GM12878 (cell line): ENCODE results near the gene BTG2. TPM values are rescaled to one million over a fixed set of nuclear protein-coding genes. Genes with fewer than 3 reads are reported as not detected.
A peak's percentile ranks its signal among the peaks of the same experiment; 100 is the strongest.

Source experiments
- CBFB ChIP-seq: IDR thresholded peaks from 2 replicates; pipeline ENCODE4 v1.6.1; 2016; ENCODE audit warnings: antibody characterized with exemption, low read depth
- EED ChIP-seq: sonication (generic); IDR thresholded peaks from 2 replicates; pipeline ENCODE4 v1.6.1; 2016; ENCODE audit warnings: antibody characterized with exemption, low read depth
- EP300 ChIP-seq, 2 experiments: fragments of 150-350 bp in 1 of 2; IDR thresholded peaks; 2 replicates each; pipeline ENCODE4 v1.6.1; 2011 to 2012; ENCODE audit warnings: low read depth in 2 of 2, low read length in 2 of 2, borderline replicate concordance in 1 of 2, improper control_type of control experiment in 1 of 2, inconsistent platforms in 1 of 2; ENCODE audit not compliant: control insufficient read depth in 1 of 2
- GATAD2B ChIP-seq: fragments of 450-650 bp; conservative IDR thresholded peaks from 2 replicates; pipeline ENCODE4 v1.6.1; 2017; ENCODE audit warnings: low read depth, mild to moderate bottlenecking, moderate library complexity
- IKZF1 ChIP-seq: fragments of 450-650 bp; conservative IDR thresholded peaks from 2 replicates; pipeline ENCODE4 v1.6.1; 2017; ENCODE audit warnings: antibody characterized with exemption, mild to moderate bottlenecking
- IRF4 ChIP-seq: IDR thresholded peaks from 2 replicates; pipeline ENCODE4 v1.6.1; 2011; ENCODE audit warnings: low read depth, low read length
- NFIC ChIP-seq: IDR thresholded peaks from 2 replicates; pipeline ENCODE4 v1.6.1; 2012; ENCODE audit warnings: low read depth, mild to moderate bottlenecking, inconsistent platforms, low read length, moderate library complexity
- NR2C1 ChIP-seq: fragments of 450-650 bp; IDR thresholded peaks from 2 replicates; pipeline ENCODE4 v1.6.1; 2017; ENCODE audit warnings: antibody characterized with exemption, mild to moderate bottlenecking, moderate library complexity
- NR2F1 ChIP-seq: fragments of 450-650 bp; conservative IDR thresholded peaks from 2 replicates; pipeline ENCODE4 v1.6.1; 2017; ENCODE audit warnings: mild to moderate bottlenecking
- NRF1 ChIP-seq: conservative IDR thresholded peaks from 2 replicates; pipeline ENCODE4 v1.6.1; 2011; ENCODE audit warnings: mild to moderate bottlenecking, low read depth, low read length, improper control_type of control experiment
- SMAD1 ChIP-seq: fragments of 450-650 bp; IDR thresholded peaks from 2 replicates; pipeline ENCODE4 v1.6.1; 2018; ENCODE audit warnings: mild to moderate bottlenecking, low read depth; ENCODE audit not compliant: partially characterized antibody
- SREBF2 ChIP-seq: IDR thresholded peaks from 2 replicates; pipeline ENCODE4 v1.6.1; 2012; ENCODE audit warnings: mild to moderate bottlenecking, low read length
- SUZ12 ChIP-seq: fragments of 200-600 bp; sonication (generic); IDR thresholded peaks from one replicate; pipeline ENCODE4 v1.6.1; 2018; ENCODE audit warnings: antibody characterized with exemption, mild to moderate bottlenecking; ENCODE audit not compliant: unreplicated experiment
- ZZZ3 ChIP-seq: IDR thresholded peaks from 2 replicates; pipeline ENCODE4 v1.6.1; 2011; ENCODE audit warnings: low read depth; ENCODE audit not compliant: control insufficient read depth, insufficient read length
- polyA plus RNA-seq, 11 experiments: library from polyadenylated mRNA; depleted of rRNA in 4 of 11; unstranded in 6 of 11; stranded (reverse) in 5 of 11; fragments of >200 nt; fragmentation: Nextera tagmentation in 4 of 11; fragmentation: Illumina TruSeq in 1 of 11; extraction: Ambion mirVana in 4 of 11; extraction: Trizol in 1 of 11; gene quantifications; 1 replicate in 1 of 11; 2 replicates in 10 of 11; pipeline versions ENCODE4 v1.2.1 to v1.2.3, GENCODE V29; 2011 to 2016; ENCODE audit warnings: inconsistent platforms in 2 of 11, missing spikeins in 2 of 11, low read depth in 1 of 11
- total RNA-seq, 4 experiments: library from RNA; depleted of rRNA in 3 of 4; stranded (reverse); fragments of >200 nt in 3 of 4; fragmentation: Illumina TruSeq in 1 of 4; extraction: Trizol in 1 of 4; gene quantifications; 2 replicates each; pipeline versions ENCODE4 v1.2.1 to v1.2.3, GENCODE V29; 2013 to 2021
- TF ChIP-seq, protein P1 (sequence below): IDR thresholded peaks from 2 replicates; pipeline ENCODE4 v1.6.1; 2011; ENCODE audit warnings: low read depth, mild to moderate bottlenecking, low read length, moderate library complexity, borderline replicate concordance; ENCODE audit errors: extremely low read depth
- TF ChIP-seq, protein P2 (sequence below): fragments of 450-650 bp; IDR thresholded peaks from 2 replicates; pipeline ENCODE4 v1.6.1; 2017; ENCODE audit warnings: mild to moderate bottlenecking, moderate library complexity
- TF ChIP-seq, protein P3 (sequence below): IDR thresholded peaks from 2 replicates; pipeline ENCODE4 v1.6.1; 2012; ENCODE audit warnings: improper control_type of control experiment, low read depth, low read length; ENCODE audit not compliant: insufficient replicate concordance

The BTG2 gene
- total and polyA plus RNA-seq, 10 of the 15 experiments (the other 5 are each of a cell fraction or from before 2014, with no cell fraction given), result 23.3 to 160 (median 98.1) TPM

DNA sequence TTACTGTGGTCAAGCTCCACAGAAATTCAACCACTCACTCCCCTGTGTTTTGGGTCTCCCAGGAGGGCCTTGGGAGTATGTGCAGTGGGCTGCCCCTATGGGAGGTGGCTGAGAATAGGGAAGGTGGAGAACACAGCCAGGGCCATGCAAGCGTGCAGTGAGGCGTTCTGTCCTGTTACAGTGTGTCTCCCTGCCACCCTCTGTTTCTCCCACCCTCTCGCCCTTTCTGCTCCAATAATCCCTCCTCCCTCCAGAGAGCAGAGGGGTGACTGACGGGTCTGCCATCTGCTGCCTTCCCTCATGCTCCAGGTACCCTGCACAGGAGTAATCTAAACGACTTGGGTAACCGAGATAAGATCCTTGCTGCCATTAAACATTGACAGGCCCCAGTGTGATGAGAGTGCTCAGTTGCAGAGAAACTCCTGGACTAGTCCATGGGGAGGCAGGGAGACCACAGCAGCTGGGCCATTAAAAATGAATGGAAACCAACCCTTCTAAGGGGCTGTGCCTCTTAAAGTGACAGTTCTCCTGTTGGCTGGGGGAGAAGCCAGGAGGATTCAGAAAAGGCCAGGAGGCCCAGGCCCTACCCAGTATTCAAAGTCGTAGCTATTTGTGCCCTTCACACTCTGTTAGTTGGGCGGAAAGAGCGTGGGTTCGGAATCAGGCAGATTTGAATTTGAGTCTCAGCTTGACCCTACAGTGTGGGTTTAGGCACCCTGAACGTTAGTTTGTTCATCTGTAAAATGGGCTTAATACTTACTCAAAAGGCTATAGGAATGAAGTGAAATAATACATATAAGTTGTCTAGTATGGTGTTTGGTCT, 22.4 kb upstream of the BTG2 start (continued):
- TF ChIP-seq EED (peak; percentile 41), SMAD1 (no peak), IRF4 (no peak), ZZZ3 (no peak), SREBF2 (no peak), IKZF1 (peak; percentile 71), NR2F1 (no peak), CBFB (no peak), GATAD2B (0 out of 2 replicates have a peak, but pooled peaks have one; percentile 56), SUZ12 (no peak), NRF1 (no peak), NR2C1 (no peak), EP300 (IDR thresholded peaks at IDR 0.05; ENCODE audit: borderline replicate concordance in 1 of 2, control insufficient read depth in 1 of 2, low read depth in 2 of 2, low read length in 2 of 2) (no peak), NFIC (no peak)
- TF ChIP-seq, protein P1, sequence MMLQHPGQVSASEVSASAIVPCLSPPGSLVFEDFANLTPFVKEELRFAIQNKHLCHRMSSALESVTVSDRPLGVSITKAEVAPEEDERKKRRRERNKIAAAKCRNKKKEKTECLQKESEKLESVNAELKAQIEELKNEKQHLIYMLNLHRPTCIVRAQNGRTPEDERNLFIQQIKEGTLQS, result no peak
- TF ChIP-seq, protein P2, sequence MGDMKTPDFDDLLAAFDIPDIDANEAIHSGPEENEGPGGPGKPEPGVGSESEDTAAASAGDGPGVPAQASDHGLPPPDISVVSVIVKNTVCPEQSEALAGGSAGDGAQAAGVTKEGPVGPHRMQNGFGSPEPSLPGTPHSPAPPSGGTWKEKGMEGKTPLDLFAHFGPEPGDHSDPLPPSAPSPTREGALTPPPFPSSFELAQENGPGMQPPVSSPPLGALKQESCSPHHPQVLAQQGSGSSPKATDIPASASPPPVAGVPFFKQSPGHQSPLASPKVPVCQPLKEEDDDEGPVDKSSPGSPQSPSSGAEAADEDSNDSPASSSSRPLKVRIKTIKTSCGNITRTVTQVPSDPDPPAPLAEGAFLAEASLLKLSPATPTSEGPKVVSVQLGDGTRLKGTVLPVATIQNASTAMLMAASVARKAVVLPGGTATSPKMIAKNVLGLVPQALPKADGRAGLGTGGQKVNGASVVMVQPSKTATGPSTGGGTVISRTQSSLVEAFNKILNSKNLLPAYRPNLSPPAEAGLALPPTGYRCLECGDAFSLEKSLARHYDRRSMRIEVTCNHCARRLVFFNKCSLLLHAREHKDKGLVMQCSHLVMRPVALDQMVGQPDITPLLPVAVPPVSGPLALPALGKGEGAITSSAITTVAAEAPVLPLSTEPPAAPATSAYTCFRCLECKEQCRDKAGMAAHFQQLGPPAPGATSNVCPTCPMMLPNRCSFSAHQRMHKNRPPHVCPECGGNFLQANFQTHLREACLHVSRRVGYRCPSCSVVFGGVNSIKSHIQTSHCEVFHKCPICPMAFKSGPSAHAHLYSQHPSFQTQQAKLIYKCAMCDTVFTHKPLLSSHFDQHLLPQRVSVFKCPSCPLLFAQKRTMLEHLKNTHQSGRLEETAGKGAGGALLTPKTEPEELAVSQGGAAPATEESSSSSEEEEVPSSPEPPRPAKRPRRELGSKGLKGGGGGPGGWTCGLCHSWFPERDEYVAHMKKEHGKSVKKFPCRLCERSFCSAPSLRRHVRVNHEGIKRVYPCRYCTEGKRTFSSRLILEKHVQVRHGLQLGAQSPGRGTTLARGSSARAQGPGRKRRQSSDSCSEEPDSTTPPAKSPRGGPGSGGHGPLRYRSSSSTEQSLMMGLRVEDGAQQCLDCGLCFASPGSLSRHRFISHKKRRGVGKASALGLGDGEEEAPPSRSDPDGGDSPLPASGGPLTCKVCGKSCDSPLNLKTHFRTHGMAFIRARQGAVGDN, result no peak; the same call in 1 of the 2 replicates
- TF ChIP-seq, protein P3, sequence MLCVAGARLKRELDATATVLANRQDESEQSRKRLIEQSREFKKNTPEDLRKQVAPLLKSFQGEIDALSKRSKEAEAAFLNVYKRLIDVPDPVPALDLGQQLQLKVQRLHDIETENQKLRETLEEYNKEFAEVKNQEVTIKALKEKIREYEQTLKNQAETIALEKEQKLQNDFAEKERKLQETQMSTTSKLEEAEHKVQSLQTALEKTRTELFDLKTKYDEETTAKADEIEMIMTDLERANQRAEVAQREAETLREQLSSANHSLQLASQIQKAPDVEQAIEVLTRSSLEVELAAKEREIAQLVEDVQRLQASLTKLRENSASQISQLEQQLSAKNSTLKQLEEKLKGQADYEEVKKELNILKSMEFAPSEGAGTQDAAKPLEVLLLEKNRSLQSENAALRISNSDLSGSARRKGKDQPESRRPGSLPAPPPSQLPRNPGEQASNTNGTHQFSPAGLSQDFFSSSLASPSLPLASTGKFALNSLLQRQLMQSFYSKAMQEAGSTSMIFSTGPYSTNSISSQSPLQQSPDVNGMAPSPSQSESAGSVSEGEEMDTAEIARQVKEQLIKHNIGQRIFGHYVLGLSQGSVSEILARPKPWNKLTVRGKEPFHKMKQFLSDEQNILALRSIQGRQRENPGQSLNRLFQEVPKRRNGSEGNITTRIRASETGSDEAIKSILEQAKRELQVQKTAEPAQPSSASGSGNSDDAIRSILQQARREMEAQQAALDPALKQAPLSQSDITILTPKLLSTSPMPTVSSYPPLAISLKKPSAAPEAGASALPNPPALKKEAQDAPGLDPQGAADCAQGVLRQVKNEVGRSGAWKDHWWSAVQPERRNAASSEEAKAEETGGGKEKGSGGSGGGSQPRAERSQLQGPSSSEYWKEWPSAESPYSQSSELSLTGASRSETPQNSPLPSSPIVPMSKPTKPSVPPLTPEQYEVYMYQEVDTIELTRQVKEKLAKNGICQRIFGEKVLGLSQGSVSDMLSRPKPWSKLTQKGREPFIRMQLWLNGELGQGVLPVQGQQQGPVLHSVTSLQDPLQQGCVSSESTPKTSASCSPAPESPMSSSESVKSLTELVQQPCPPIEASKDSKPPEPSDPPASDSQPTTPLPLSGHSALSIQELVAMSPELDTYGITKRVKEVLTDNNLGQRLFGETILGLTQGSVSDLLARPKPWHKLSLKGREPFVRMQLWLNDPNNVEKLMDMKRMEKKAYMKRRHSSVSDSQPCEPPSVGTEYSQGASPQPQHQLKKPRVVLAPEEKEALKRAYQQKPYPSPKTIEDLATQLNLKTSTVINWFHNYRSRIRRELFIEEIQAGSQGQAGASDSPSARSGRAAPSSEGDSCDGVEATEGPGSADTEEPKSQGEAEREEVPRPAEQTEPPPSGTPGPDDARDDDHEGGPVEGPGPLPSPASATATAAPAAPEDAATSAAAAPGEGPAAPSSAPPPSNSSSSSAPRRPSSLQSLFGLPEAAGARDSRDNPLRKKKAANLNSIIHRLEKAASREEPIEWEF, result peak; percentile 36
